NCI-H345 treated with DMSO at 0.1 percent for 48 hours (cell line): ENCODE measurements around the gene CAST.
"Not testable (repeated sequence)": the region's sequence is repeated elsewhere in the genome, so short reads cannot be mapped to it uniquely, and the experiment has no call there.

ENCODE experiments used
- DNase-seq: peaks from one replicate; lab custom pipeline; 2025; ENCODE audit not compliant: unreplicated experiment; lab: John Stamatoyannopoulos, UW

CAST gene

GRCh38 chr5:96661855-96662724 lies at the start of gene CAST:
Gene CAST (plus strand): TSS chr5:96662376. CDS start chr5:96662423, 47 bp downstream.
- peak; percentile 39 for DNase-seq

GRCh38 chr5:96614110-96614691 lies 48.0 kb upstream of the CAST start:
- DNase-seq, result peak; percentile 34

- no peak for DNase-seq
Observed at GRCh38 chr5:96615223-96615622, 47.0 kb upstream of the CAST start.

- no peak for DNase-seq
Observed at GRCh38 chr5:96616801-96617200, 45.4 kb upstream of the CAST start.

GRCh38 chr5:96618311-96619016 lies 43.7 kb upstream of the CAST start:
- not testable (repeated sequence) for DNase-seq

- no peak for DNase-seq
Observed at GRCh38 chr5:96619946-96620345, 42.2 kb upstream of the CAST start.

GRCh38 chr5:96624596-96624995 lies 37.6 kb upstream of the CAST start:
- no peak for DNase-seq

- no peak for DNase-seq
Observed at GRCh38 chr5:96625365-96625764, 36.8 kb upstream of the CAST start.

- DNase-seq, result no peak
Observed at GRCh38 chr5:96626956-96627355, 35.2 kb upstream of the CAST start.

GRCh38 chr5:96627792-96628398 lies 34.3 kb upstream of the CAST start:
- DNase-seq, result no peak

- DNase-seq, result no peak
Observed at GRCh38 chr5:96628406-96628805, 33.8 kb upstream of the CAST start.

- no peak for DNase-seq
Observed at GRCh38 chr5:96629774-96630173, 32.4 kb upstream of the CAST start.

- DNase-seq, result no peak
Observed at GRCh38 chr5:96633820-96634219, 28.4 kb upstream of the CAST start.

GRCh38 chr5:96634881-96635280 lies 27.3 kb upstream of the CAST start:
- DNase-seq, result no peak

- no peak for DNase-seq
Observed at GRCh38 chr5:96636046-96636445, 26.1 kb upstream of the CAST start.

- no peak for DNase-seq
Observed at GRCh38 chr5:96636594-96636993, 25.6 kb upstream of the CAST start.

GRCh38 chr5:96637196-96637595 lies 25.0 kb upstream of the CAST start:
- no peak for DNase-seq

- no peak for DNase-seq
Observed at GRCh38 chr5:96638561-96638960, 23.6 kb upstream of the CAST start.

GRCh38 chr5:96640696-96641095 lies 21.5 kb upstream of the CAST start:
- no peak for DNase-seq

- no peak for DNase-seq
Observed at GRCh38 chr5:96641368-96642280, 20.6 kb upstream of the CAST start.

GRCh38 chr5:96642281-96642640 lies 19.9 kb upstream of the CAST start:
- no peak for DNase-seq
